ENCODE measurements around the gene SLAMF9.

The SLAMF9 gene

GRCh38 chr1:159932296-159933285 is 21.4 kb downstream of the SLAMF9 start:
- no peak overlapping the region for H3K4me2 ChIP-seq (ENCODE audit: low read length)
- H3F3A ChIP-seq (ENCODE audit: control insufficient read depth, insufficient read depth) = no peaks in the 10 kb centered on the region
- H3K36me3 ChIP-seq (ENCODE audit: control insufficient read depth, low read length) = no peaks in the 10 kb centered on the region
- H3K79me2 ChIP-seq (ENCODE audit: control insufficient read depth, low read length) = no peaks in the 10 kb centered on the region
- peaks cover 20% of the 10 kb centered on the region for H3K4me1 ChIP-seq (ENCODE audit: control insufficient read depth, low read length)
- H3K27ac ChIP-seq (ENCODE audit: low read depth, low read length) = no peak overlapping the region
- peaks cover 5% of the 10 kb centered on the region; the same call in 1 of the 2 replicates for H3K27me3 ChIP-seq (ENCODE audit: control insufficient read depth, low read length)
- TF ChIP-seq, protein P1, sequence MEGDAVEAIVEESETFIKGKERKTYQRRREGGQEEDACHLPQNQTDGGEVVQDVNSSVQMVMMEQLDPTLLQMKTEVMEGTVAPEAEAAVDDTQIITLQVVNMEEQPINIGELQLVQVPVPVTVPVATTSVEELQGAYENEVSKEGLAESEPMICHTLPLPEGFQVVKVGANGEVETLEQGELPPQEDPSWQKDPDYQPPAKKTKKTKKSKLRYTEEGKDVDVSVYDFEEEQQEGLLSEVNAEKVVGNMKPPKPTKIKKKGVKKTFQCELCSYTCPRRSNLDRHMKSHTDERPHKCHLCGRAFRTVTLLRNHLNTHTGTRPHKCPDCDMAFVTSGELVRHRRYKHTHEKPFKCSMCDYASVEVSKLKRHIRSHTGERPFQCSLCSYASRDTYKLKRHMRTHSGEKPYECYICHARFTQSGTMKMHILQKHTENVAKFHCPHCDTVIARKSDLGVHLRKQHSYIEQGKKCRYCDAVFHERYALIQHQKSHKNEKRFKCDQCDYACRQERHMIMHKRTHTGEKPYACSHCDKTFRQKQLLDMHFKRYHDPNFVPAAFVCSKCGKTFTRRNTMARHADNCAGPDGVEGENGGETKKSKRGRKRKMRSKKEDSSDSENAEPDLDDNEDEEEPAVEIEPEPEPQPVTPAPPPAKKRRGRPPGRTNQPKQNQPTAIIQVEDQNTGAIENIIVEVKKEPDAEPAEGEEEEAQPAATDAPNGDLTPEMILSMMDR (IDR thresholded peaks at IDR 0.05; ENCODE audit: low read depth, low read length, poor library complexity, severe bottlenecking) = no peak
- no peak for TF ChIP-seq EZH2phosphoT487 (IDR thresholded peaks at IDR 0.05; ENCODE audit: borderline replicate concordance, low read length)
- H3K9me3 ChIP-seq (ENCODE audit: control insufficient read depth, insufficient read depth, low read length) = no peaks in the 10 kb centered on the region
- no peak overlapping the region for H3K4me3 ChIP-seq (ENCODE audit: low read length)
- H4K20me1 ChIP-seq (ENCODE audit: control insufficient read depth, insufficient read depth, low read depth, low read length) = no peaks in the 10 kb centered on the region
- no peaks in the 10 kb centered on the region for H3K9me2 ChIP-seq (replicated peaks; ENCODE audit: control insufficient read depth, low read length)

GRCh38 chr1:159931795-159932173 is 22.3 kb downstream of the SLAMF9 start:
- H3K27me3 ChIP-seq (ENCODE audit: control insufficient read depth, low read length) = peaks cover 5% of the 10 kb centered on the region; the same call in 1 of the 2 replicates
- no peaks in the 10 kb centered on the region for H3K9me2 ChIP-seq (replicated peaks; ENCODE audit: control insufficient read depth, low read length)
- no peaks in the 10 kb centered on the region; the same call in 1 of the 2 replicates for H3F3A ChIP-seq (ENCODE audit: control insufficient read depth, insufficient read depth)
- no peak overlapping the region for H3K27ac ChIP-seq (ENCODE audit: low read depth, low read length)
- no peaks in the 10 kb centered on the region for H3K36me3 ChIP-seq (ENCODE audit: control insufficient read depth, low read length)
- H4K20me1 ChIP-seq (ENCODE audit: control insufficient read depth, insufficient read depth, low read depth, low read length) = no peaks in the 10 kb centered on the region
- H3K9me3 ChIP-seq (ENCODE audit: control insufficient read depth, insufficient read depth, low read length) = no peaks in the 10 kb centered on the region
- no peak overlapping the region for H3K4me3 ChIP-seq (ENCODE audit: low read length)
- no peak for TF ChIP-seq EZH2phosphoT487 (IDR thresholded peaks at IDR 0.05; ENCODE audit: borderline replicate concordance, low read length)
- TF ChIP-seq, protein P1 (IDR thresholded peaks at IDR 0.05; ENCODE audit: low read depth, low read length, poor library complexity, severe bottlenecking) = no peak
- no peaks in the 10 kb centered on the region for H3K79me2 ChIP-seq (ENCODE audit: control insufficient read depth, low read length)
- H3K4me2 ChIP-seq (ENCODE audit: low read length) = no peak overlapping the region
- H3K4me1 ChIP-seq (ENCODE audit: control insufficient read depth, low read length) = peaks cover 12% of the 10 kb centered on the region

- no peaks in the 10 kb centered on the region; the same call in 1 of the 2 replicates for H3F3A ChIP-seq (ENCODE audit: control insufficient read depth, insufficient read depth)
- H3K27me3 ChIP-seq (ENCODE audit: control insufficient read depth, low read length) = peaks cover 5% of the 10 kb centered on the region; the same call in 1 of the 2 replicates
- no peaks in the 10 kb centered on the region for H3K9me2 ChIP-seq (replicated peaks; ENCODE audit: control insufficient read depth, low read length)
- no peak overlapping the region for H3K4me3 ChIP-seq (ENCODE audit: low read length)
- TF ChIP-seq EZH2phosphoT487 (IDR thresholded peaks at IDR 0.05; ENCODE audit: borderline replicate concordance, low read length) = no peak
- TF ChIP-seq, protein P1 (IDR thresholded peaks at IDR 0.05; ENCODE audit: low read depth, low read length, poor library complexity, severe bottlenecking) = no peak
- H3K4me1 ChIP-seq (ENCODE audit: control insufficient read depth, low read length) = peaks cover 9% of the 10 kb centered on the region
- no peaks in the 10 kb centered on the region for H3K36me3 ChIP-seq (ENCODE audit: control insufficient read depth, low read length)
- no peaks in the 10 kb centered on the region; the same call in 1 of the 2 replicates for H3K79me2 ChIP-seq (ENCODE audit: control insufficient read depth, low read length)
- H3K9me3 ChIP-seq (ENCODE audit: control insufficient read depth, insufficient read depth, low read length) = no peaks in the 10 kb centered on the region
- H3K27ac ChIP-seq (ENCODE audit: low read depth, low read length) = no peak overlapping the region
- H4K20me1 ChIP-seq (ENCODE audit: control insufficient read depth, insufficient read depth, low read depth, low read length) = no peaks in the 10 kb centered on the region
- no peak overlapping the region for H3K4me2 ChIP-seq (ENCODE audit: low read length)
Observed at GRCh38 chr1:159931101-159931794, 22.8 kb downstream of the SLAMF9 start.

All from DOHH2 (cell line).